Activated CD8-positive, alpha-beta memory T cell treated with anti-CD3 and anti-CD28 coated beads, Interleukin-2, amount 50 U/mL, for 1 hour (primary cell): ENCODE results near the gene LRRC52.
"Not testable (repeated sequence)": the region's sequence is repeated elsewhere in the genome, so short reads cannot be mapped to it uniquely, and the experiment has no call there.

Experiments
- DNase-seq: peaks from one replicate; pipeline ENCODE4 v3.0.0-alpha.2; 2020; ENCODE audit errors: extremely low read depth

Gene LRRC52

GRCh38 chr1:165581926-165582325 lies 38.1 kb downstream of the LRRC52 start:
- DNase-seq: no peak

- DNase-seq: no peak
Observed at GRCh38 chr1:165586398-165586797, 42.6 kb downstream of the LRRC52 start.

DNA sequence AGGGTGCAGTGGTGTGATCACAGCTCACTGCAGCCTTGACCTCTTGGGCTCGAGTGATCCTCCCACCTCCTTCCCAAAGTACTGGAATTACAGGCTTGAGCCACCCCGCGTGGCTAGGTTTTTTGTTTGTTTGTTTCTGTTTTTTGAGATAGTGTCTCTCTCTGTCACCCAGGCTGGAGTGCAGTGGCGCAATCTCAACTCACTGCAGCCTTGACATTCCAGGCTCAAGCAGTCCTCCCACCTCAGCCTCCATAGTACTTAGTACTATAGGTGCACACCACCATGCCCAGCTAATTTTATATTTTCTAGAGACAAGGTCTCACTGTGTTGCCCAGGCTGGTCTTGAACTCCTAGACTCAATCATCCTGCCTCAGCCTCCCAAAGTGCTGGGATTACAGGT lies 47.6 kb downstream of the LRRC52 start:
- DNase-seq: not testable (repeated sequence)

DNA sequence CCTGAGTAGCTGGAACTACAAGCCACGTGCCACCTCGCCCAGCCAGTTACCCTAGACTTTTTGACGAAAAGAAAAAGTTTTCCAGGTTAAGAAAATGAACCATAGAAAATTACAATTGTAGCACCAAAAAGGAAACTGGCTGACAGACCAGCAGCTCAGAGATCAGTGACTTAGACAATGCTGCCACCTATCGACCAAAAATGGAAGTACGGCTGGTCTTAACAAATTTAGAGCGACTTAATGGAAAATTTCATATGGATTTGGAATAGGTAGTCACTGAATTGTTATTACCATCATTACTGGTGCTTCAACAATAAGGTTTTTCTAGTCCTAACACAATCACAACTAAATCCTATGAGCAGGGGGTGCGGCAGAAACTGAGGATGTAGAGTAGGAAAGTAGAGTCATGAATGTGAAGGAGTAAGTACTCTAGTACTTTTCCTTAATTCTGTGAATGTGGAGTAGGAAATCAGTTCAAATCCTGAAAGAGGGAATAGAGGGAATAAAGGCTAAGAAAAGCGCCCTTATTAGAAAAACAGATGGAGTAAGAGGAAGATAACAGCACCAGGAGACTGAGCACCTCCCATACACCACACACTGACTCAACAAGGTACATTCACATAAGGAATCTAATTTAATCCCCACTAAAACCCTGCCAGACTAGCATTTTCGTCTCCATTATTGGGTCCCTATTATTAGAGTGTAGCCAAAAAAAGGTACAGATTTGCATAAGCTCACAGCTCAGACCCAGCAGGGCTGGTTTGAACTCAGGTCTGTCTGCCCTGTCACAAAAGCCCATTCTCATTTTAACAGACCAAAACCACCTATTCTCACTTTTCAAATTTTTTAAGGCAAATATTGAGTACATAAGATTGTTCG lies 49.4 kb downstream of the LRRC52 start:
- peak; percentile 36 for DNase-seq

DNA sequence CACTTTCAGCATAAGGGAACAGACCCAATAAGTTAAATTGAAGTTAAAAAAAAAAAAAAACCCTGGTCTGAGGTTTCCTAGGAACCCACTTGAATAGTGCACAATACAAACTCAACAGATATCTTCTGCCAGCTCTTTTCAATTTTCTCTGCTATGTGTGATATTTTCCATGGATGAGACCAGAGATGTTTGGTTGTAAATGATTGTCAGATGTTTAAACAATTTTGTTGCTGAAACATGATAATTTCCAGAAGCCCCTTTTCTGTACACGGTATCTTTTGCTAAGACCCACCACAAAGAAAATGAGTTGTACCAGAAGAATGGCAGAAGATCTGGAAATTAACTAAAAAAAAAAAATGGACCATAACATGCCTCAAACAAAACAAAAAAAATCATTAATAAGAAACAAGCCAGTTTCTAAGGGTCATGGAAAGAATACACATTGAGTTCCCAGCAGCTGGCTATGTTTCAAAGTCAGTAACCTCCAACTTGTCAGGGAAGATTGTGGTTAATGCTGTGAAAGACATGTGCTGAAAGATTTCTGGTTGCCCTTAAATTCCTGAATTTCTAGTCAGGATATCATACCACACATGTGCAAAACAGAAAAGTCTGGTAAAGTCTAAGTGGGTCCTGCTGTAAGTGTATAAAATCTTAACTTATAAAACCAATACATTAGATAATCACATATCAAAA lies 51.6 kb downstream of the LRRC52 start:
- no peak for DNase-seq

GRCh38 chr1:165597883-165598675 lies 54.3 kb downstream of the LRRC52 start:
- DNase-seq: peak; percentile 82

GRCh38 chr1:165598676-165599059 lies 54.9 kb downstream of the LRRC52 start:
- DNase-seq: no peak

- DNase-seq: no peak
Observed at GRCh38 chr1:165600793-165601192, 57.0 kb downstream of the LRRC52 start.

GRCh38 chr1:165603810-165604209 lies 60.0 kb downstream of the LRRC52 start:
- no peak for DNase-seq

GRCh38 chr1:165605246-165605645 lies 61.4 kb downstream of the LRRC52 start:
- DNase-seq: no peak

- not testable (repeated sequence) for DNase-seq
Observed at GRCh38 chr1:165606676-165607075, 62.9 kb downstream of the LRRC52 start.

DNA sequence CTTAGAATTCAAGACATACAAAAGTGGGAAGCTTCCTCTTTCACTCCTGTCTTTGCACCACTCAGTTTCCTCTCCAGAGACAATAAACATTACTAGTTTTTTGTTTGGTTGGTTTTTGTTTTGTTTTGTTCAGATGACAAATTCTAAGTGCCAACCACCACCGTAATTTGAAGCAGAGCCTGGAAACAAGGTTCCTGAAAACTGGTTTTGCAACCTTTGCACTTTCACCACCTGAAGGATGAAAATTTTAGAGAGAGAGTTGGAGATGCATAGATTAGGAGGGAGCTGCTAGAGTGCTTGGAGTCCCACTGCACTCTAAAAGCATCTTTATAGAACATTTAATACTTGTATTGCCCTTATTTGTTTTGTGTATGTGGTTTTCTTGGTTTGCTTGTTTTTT lies 67.1 kb downstream of the LRRC52 start:
- no peak for DNase-seq

DNA sequence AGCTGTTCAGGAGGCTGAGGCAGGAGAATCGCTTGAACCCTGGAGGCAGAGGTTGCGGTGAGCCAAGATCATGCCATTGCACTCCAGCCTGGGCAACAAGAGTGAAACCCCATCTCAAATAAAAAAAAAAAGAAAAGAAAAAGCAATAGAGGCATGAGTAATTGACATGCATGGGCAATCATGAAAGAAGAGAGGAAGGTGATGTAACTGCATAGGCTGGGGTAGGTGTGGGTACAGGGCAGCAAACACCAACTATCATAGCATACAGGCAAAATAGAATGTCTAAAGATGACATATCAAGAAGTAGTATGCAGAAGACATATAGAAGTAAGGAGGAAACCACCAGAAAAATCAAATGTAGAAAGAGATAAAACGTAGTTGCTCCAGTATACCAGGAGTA lies 68.3 kb downstream of the LRRC52 start:
- no peak for DNase-seq
